ENCODE measurements around the gene EXD3.
"Not testable (repeated sequence)": the region's sequence is repeated elsewhere in the genome, so short reads cannot be mapped to it uniquely, and the experiment has no call there.

EXD3 gene

GRCh38 chr9:137348769-137349470 lies 74.0 kb downstream of the EXD3 start:
- POLR2A ChIA-PET (ENCODE audit: low non-redundant PET) = no interaction called here
- DNase-seq (ENCODE audit: low spot score) = no peak
- H3K27ac ChIP-seq = no peak overlapping the region
- CTCF ChIA-PET = no interaction called here
- no peak for TF ChIP-seq CTCF (conservative IDR thresholded peaks at IDR 0.05; ENCODE audit: low read depth)

- no peak for DNase-seq (ENCODE audit: low spot score)
- no peak overlapping the region for H3K27ac ChIP-seq
- ChIA-PET CTCF (no interaction called here), POLR2A (ENCODE audit: low non-redundant PET) (no interaction called here)
- no peak for TF ChIP-seq CTCF (conservative IDR thresholded peaks at IDR 0.05; ENCODE audit: low read depth)
Observed at GRCh38 chr9:137347928-137348327, 75.0 kb downstream of the EXD3 start.

- POLR2A ChIA-PET (ENCODE audit: low non-redundant PET) = no interaction called here
- no peak overlapping the region for H3K27ac ChIP-seq
- CTCF ChIA-PET = no interaction called here
- no peak for DNase-seq (ENCODE audit: low spot score)
- TF ChIP-seq CTCF (conservative IDR thresholded peaks at IDR 0.05; ENCODE audit: low read depth) = no peak
Observed at GRCh38 chr9:137342482-137342881, 80.5 kb downstream of the EXD3 start.

- DNase-seq (ENCODE audit: low spot score) = no peak
- CTCF ChIA-PET = no interaction called here
- POLR2A ChIA-PET (ENCODE audit: low non-redundant PET) = no interaction called here
- no peak overlapping the region for H3K27ac ChIP-seq
- TF ChIP-seq CTCF (conservative IDR thresholded peaks at IDR 0.05; ENCODE audit: low read depth) = no peak
Observed at GRCh38 chr9:137341227-137341626, 81.7 kb downstream of the EXD3 start.

GRCh38 chr9:137339908-137340462 lies 83.0 kb downstream of the EXD3 start:
- CTCF ChIA-PET = interaction anchor here (0.7 kb wide), 1 partner anchor 15 kb away, joined by 5 read pairs; no protein-coding TSS in a partner anchor
- H3K27ac ChIP-seq; DNase-seq (ENCODE audit: low spot score); POLR2A ChIA-PET (ENCODE audit: low non-redundant PET): not testable (repeated sequence)

- H3K27ac ChIP-seq = no peak overlapping the region
- no peak for DNase-seq (ENCODE audit: low spot score)
- no peak for TF ChIP-seq CTCF (conservative IDR thresholded peaks at IDR 0.05; ENCODE audit: low read depth)
- ChIA-PET CTCF (interaction anchor here (0.7 kb wide), 1 partner anchor 15 kb away, joined by 5 read pairs; no protein-coding TSS in a partner anchor), POLR2A (ENCODE audit: low non-redundant PET) (no interaction called here)
Observed at GRCh38 chr9:137339045-137339907, 83.7 kb downstream of the EXD3 start.

Measured in RWPE1 (cell line).